ENCODE results near the gene PPM1B. TPM values are rescaled to one million over a fixed set of nuclear protein-coding genes. Genes with fewer than 3 reads are reported as not detected.
"Not testable (repeated sequence)": the region's sequence is repeated elsewhere in the genome, so short reads cannot be mapped to it uniquely, and the experiment has no call there.

PPM1B gene
- total RNA-seq, 1 experiment from 2014 or later = 49.1 TPM

DNA sequence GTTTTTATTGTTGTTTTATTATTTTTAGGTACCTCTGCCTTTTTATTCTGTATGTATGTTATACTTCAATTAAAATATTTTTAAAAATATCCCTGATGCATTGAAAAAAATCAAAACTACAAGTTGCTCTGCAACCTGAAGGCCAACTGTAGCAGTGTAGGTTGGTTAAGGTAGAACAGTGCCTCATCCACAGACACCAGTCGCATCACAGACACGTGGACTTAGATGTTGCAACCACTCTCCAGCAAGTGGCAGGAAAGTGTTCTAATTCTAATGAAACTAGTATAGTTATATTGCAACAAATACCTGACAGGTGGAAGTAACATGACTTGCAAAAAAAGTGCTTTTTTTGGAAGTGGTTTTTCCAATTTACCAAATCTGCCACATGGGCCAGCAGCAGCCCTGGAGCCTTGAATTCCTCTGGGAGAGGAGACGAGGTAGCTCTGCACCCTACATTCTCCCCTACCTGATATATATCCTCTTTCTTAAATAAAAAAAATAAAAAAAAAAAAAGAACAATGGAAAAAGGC lies 78.2 kb downstream of the PPM1B start:
- Mint-ChIP-seq H3K4me1 (ENCODE audit: insufficient read depth, unreplicated experiment) (peaks cover 14% of the 10 kb centered on the region), H3K4me3 (ENCODE audit: unreplicated experiment) (no peak overlapping the region), H3K9me3 (ENCODE audit: unreplicated experiment) (no peaks in the 10 kb centered on the region), H3K36me3 (ENCODE audit: insufficient read depth, unreplicated experiment) (peaks cover 8% of the 10 kb centered on the region), H3K27me3 (ENCODE audit: insufficient read depth, unreplicated experiment) (no peaks in the 10 kb centered on the region), H3K27ac (ENCODE audit: low read depth, unreplicated experiment) (no peak overlapping the region)
- intact Hi-C loops (cut with micrococcal nuclease) = no loop called here
- TF ChIP-seq, protein P1, sequence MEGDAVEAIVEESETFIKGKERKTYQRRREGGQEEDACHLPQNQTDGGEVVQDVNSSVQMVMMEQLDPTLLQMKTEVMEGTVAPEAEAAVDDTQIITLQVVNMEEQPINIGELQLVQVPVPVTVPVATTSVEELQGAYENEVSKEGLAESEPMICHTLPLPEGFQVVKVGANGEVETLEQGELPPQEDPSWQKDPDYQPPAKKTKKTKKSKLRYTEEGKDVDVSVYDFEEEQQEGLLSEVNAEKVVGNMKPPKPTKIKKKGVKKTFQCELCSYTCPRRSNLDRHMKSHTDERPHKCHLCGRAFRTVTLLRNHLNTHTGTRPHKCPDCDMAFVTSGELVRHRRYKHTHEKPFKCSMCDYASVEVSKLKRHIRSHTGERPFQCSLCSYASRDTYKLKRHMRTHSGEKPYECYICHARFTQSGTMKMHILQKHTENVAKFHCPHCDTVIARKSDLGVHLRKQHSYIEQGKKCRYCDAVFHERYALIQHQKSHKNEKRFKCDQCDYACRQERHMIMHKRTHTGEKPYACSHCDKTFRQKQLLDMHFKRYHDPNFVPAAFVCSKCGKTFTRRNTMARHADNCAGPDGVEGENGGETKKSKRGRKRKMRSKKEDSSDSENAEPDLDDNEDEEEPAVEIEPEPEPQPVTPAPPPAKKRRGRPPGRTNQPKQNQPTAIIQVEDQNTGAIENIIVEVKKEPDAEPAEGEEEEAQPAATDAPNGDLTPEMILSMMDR (IDR thresholded peaks at IDR 0.05; ENCODE audit: unreplicated experiment) = no peak
- ChIA-PET POLR2A (interaction anchor here (2.3 to 2.4 kb wide), 2 partner anchors 76 to 79 kb away, joined by 11 to 23 read pairs; partner anchors contain the start of gene PPM1B), CTCF (interaction anchor here (0.6 to 2.3 kb wide), 4 partner anchors 9 to 203 kb away, joined by 3 to 8 read pairs (median 4); no protein-coding TSS in a partner anchor)
- BruUV-seq (replicated peaks) = no TSS peak
- DNase-seq (ENCODE audit: unreplicated experiment) = no peak

DNA sequence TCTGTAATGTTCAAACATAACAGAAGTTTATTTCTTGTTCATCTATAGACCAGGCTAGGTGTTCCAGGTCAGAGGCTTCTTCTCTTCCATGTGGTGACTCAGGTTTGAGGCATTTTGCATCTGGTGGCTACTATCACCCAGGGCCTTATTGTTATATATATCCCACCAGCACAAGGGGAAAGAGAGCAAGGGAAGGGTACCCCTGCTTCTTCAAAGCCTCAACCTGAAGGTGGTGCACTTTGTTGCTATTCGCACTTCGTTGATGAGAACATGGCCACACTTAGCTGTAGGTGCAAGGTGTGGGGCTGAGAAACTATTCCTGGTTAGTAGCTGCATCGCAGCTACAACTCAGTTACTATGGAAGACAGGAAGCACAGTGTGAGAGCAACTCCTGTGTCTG lies 79.2 kb downstream of the PPM1B start:
- Mint-ChIP-seq H3K4me3 (ENCODE audit: unreplicated experiment) (no peak overlapping the region), H3K36me3 (ENCODE audit: insufficient read depth, unreplicated experiment) (peaks cover 8% of the 10 kb centered on the region), H3K27me3 (ENCODE audit: insufficient read depth, unreplicated experiment) (no peaks in the 10 kb centered on the region), H3K27ac (ENCODE audit: low read depth, unreplicated experiment) (no peak overlapping the region), H3K9me3 (ENCODE audit: unreplicated experiment) (peaks cover 8% of the 10 kb centered on the region), H3K4me1 (ENCODE audit: insufficient read depth, unreplicated experiment) (peaks cover 14% of the 10 kb centered on the region)
- ChIA-PET POLR2A (no interaction called here), CTCF (no interaction called here)
- no peak for DNase-seq (ENCODE audit: unreplicated experiment)
- BruUV-seq (replicated peaks) = no TSS peak
- TF ChIP-seq, protein P1 (IDR thresholded peaks at IDR 0.05; ENCODE audit: unreplicated experiment) = no peak
- intact Hi-C loops (cut with micrococcal nuclease) = no loop called here

DNA sequence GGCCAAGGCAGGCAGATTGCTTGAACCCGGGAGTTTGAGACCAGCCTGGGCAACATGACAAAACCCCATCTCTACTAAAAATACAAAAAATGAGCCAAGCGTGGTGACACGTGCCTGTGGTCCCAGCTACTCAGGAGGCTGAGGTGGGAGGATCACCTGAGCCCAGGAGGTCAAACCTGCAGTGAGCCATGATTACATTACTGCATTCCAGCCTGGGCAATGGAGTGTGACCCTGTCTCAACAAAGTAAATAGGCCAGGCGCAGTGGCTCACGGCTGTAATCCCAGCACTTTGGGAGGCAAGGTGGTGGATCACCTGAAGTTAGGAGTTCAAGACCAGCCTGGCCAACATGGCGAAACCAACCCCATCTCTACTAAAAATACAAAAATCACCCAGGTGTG lies 80.6 kb downstream of the PPM1B start:
- POLR2A ChIA-PET = interaction anchor here (0.6 kb wide), 1 partner anchor 47 kb away, joined by 4 read pairs; no protein-coding TSS in a partner anchor

DNA sequence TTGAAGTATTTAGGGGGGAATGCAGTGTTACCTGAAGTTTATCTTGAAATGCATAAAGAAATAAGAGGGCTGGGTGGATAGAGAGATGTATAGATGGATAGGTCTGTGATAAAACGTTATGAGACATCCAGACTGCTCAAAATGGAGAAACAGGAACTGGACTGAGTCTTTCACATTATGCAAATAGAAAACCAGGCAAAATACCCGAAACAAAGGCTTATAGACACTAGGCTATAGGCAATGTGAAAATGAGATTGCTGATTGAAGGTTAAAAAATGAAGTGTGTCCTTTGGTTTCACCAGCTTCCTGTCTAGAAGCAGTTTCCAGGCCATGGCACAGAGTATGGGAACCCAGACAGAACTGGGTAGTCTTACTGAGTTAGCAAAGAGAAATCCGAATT lies 81.7 kb downstream of the PPM1B start:
- TF ChIP-seq, protein P1 (IDR thresholded peaks at IDR 0.05; ENCODE audit: unreplicated experiment) = no peak
- Mint-ChIP-seq H3K4me3 (ENCODE audit: unreplicated experiment) (no peak overlapping the region), H3K36me3 (ENCODE audit: insufficient read depth, unreplicated experiment) (peaks cover 8% of the 10 kb centered on the region), H3K27me3 (ENCODE audit: insufficient read depth, unreplicated experiment) (no peaks in the 10 kb centered on the region), H3K9me3 (ENCODE audit: unreplicated experiment) (peaks cover 10% of the 10 kb centered on the region), H3K4me1 (ENCODE audit: insufficient read depth, unreplicated experiment) (peaks cover 12% of the 10 kb centered on the region), H3K27ac (ENCODE audit: low read depth, unreplicated experiment) (no peak overlapping the region)
- CTCF ChIA-PET = interaction anchor here (0.6 to 1.8 kb wide), 2 partner anchors 41 to 153 kb away, joined by 3 to 6 read pairs; no protein-coding TSS in a partner anchor
- DNase-seq (ENCODE audit: unreplicated experiment) = no peak
- POLR2A ChIA-PET = no interaction called here
- intact Hi-C loops (cut with micrococcal nuclease) = no loop called here
- no TSS peak for BruUV-seq (replicated peaks)

More for the DNA sequence above, 80.6 kb downstream of the PPM1B start:
- H3K27me3 Mint-ChIP-seq (ENCODE audit: insufficient read depth, unreplicated experiment); DNase-seq (ENCODE audit: unreplicated experiment); H3K27ac Mint-ChIP-seq (ENCODE audit: low read depth, unreplicated experiment); H3K9me3 Mint-ChIP-seq (ENCODE audit: unreplicated experiment); H3K36me3 Mint-ChIP-seq (ENCODE audit: insufficient read depth, unreplicated experiment); intact Hi-C loops (cut with micrococcal nuclease); BruUV-seq (replicated peaks); H3K4me3 Mint-ChIP-seq (ENCODE audit: unreplicated experiment): not testable (repeated sequence)
- peaks cover 14% of the 10 kb centered on the region for H3K4me1 Mint-ChIP-seq (ENCODE audit: insufficient read depth, unreplicated experiment)
- CTCF ChIA-PET = interaction anchor here (1.8 kb wide), 1 partner anchor 42 kb away, joined by 6 read pairs; no protein-coding TSS in a partner anchor

Measured in MCF 10A (cell line).